Measurements from ENCODE around the gene SHROOM2.

SHROOM2 gene

GRCh38 chrX:9885150-9885549 is 98.9 kb downstream of the SHROOM2 start:
- H3K36me3 ChIP-seq (ENCODE audit: insufficient read depth, low read length), result no peaks in the 10 kb centered on the region
- no peaks in the 10 kb centered on the region for H3K4me1 ChIP-seq (ENCODE audit: insufficient read depth, low read length)
- H3K4me3 ChIP-seq (ENCODE audit: low read length), result no peak overlapping the region
- no peaks in the 10 kb centered on the region for H3K27me3 ChIP-seq (ENCODE audit: insufficient read depth, low read length)
- no peak overlapping the region for H2AFZ ChIP-seq (ENCODE audit: low read depth, low read length)
- H3K9me3 ChIP-seq (ENCODE audit: low read length), result no peaks in the 10 kb centered on the region

DNA sequence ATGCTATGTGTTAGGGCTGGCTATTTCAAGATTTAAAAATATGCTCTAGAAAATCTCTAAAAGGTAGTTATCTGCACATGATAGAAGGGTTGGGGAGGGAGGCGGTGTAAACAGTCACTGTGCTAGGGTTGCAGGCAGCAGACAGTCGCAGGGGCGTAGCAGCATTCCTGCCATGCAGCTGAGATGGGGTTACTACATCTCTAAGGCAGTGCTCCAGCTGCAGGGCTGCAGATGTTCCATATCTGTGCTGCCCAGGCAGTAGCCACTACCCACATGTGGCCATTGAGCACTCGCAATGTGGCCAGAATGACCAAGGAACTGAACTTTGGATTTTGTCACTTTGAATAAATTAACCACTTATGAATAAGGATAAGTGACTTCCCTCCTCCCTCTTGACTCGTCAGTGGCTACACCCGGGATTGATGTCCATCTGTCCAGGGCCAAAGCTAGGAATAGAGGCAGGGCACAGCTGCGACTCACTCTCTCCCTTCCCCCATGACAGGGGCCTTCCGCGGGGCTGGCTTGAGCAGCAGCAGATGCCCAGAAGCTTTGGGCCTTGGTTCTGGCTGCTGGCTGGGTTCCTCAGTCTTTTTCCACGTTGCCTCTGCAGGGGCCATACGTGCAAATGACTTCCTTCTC is 101.5 kb downstream of the SHROOM2 start:
- H2AFZ ChIP-seq (ENCODE audit: low read depth, low read length), result no peak overlapping the region
- no peaks in the 10 kb centered on the region for H3K4me1 ChIP-seq (ENCODE audit: insufficient read depth, low read length)
- no peak overlapping the region for H3K4me3 ChIP-seq (ENCODE audit: low read length)
- no peaks in the 10 kb centered on the region for H3K9me3 ChIP-seq (ENCODE audit: low read length)
- no peaks in the 10 kb centered on the region for H3K36me3 ChIP-seq (ENCODE audit: insufficient read depth, low read length)
- no peaks in the 10 kb centered on the region for H3K27me3 ChIP-seq (ENCODE audit: insufficient read depth, low read length)

GRCh38 chrX:9888953-9889470 is 102.8 kb downstream of the SHROOM2 start:
- H3K4me1 ChIP-seq (ENCODE audit: insufficient read depth, low read length), result no peaks in the 10 kb centered on the region
- no peak overlapping the region for H3K4me3 ChIP-seq (ENCODE audit: low read length)
- no peak overlapping the region for H2AFZ ChIP-seq (ENCODE audit: low read depth, low read length)
- H3K36me3 ChIP-seq (ENCODE audit: insufficient read depth, low read length), result no peaks in the 10 kb centered on the region
- H3K9me3 ChIP-seq (ENCODE audit: low read length), result no peaks in the 10 kb centered on the region
- no peaks in the 10 kb centered on the region for H3K27me3 ChIP-seq (ENCODE audit: insufficient read depth, low read length)

DNA sequence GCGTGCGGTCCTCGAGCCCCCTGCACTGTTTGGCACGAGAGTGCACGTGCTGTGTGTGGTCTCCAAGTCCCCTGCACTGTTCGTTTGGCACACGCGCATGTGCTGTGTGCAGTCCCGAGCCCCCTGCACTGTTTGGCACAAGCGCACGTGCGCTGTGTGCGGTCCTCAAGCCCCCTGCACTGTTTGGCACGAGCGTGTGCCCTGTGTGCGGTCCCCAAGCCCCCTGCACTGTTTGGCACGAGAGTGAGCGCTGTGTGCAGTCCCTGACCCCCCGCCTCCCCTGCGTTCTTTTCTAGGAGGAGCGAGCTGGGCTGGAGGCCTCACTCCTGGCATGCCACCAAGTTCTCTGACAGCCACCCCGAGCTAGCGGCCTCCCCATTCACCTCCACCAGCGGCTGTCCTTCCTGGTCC is 104.5 kb downstream of the SHROOM2 start:
- no peaks in the 10 kb centered on the region for H3K4me1 ChIP-seq (ENCODE audit: insufficient read depth, low read length)
- H2AFZ ChIP-seq (ENCODE audit: low read depth, low read length), result no peak overlapping the region
- no peaks in the 10 kb centered on the region for H3K36me3 ChIP-seq (ENCODE audit: insufficient read depth, low read length)
- no peaks in the 10 kb centered on the region for H3K27me3 ChIP-seq (ENCODE audit: insufficient read depth, low read length)
- no peaks in the 10 kb centered on the region for H3K9me3 ChIP-seq (ENCODE audit: low read length)
- H3K4me3 ChIP-seq (ENCODE audit: low read length), result no peak overlapping the region

GRCh38 chrX:9895225-9895912 is 109.1 kb downstream of the SHROOM2 start:
- Histone ChIP-seq H3K4me3 (ENCODE audit: low read length) (no peak overlapping the region), H3K4me1 (ENCODE audit: insufficient read depth, low read length) (peaks cover 18% of the 10 kb centered on the region), H3K9me3 (ENCODE audit: low read length) (no peaks in the 10 kb centered on the region), H3K36me3 (ENCODE audit: insufficient read depth, low read length) (no peaks in the 10 kb centered on the region), H2AFZ (ENCODE audit: low read depth, low read length) (no peak overlapping the region), H3K27me3 (ENCODE audit: insufficient read depth, low read length) (no peaks in the 10 kb centered on the region)

DNA sequence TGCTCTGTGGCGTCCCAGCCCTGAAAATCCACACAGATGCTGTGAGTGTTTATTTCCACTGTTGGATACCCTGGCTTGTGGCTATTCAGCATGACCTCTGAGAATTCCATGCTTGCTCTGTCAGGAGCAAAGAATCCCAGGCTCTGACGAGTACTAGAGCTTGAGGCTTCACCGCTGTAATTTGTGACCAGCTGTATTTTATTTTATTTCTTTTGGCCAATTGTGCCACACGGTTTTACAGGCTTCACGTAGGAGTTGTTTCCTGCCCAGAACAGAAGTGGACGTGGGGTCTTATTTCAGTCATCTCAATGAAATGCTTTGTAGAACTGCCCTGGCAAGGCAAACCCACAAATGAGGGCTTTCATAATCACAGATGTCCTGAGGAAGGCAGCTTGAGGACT is 111.5 kb downstream of the SHROOM2 start:
- Histone ChIP-seq H3K27me3 (ENCODE audit: insufficient read depth, low read length) (no peaks in the 10 kb centered on the region), H3K4me1 (ENCODE audit: insufficient read depth, low read length) (peaks cover 30% of the 10 kb centered on the region), H3K4me3 (ENCODE audit: low read length) (no peak overlapping the region), H3K9me3 (ENCODE audit: low read length) (no peaks in the 10 kb centered on the region), H2AFZ (ENCODE audit: low read depth, low read length) (no peak overlapping the region), H3K36me3 (ENCODE audit: insufficient read depth, low read length) (no peaks in the 10 kb centered on the region)

GRCh38 chrX:9899640-9900111 is 113.4 kb downstream of the SHROOM2 start:
- Histone ChIP-seq H3K4me3 (ENCODE audit: low read length) (peak overlapping the region; percentile 16), H2AFZ (ENCODE audit: low read depth, low read length) (no peak overlapping the region), H3K4me1 (ENCODE audit: insufficient read depth, low read length) (peaks cover 30% of the 10 kb centered on the region), H3K9me3 (ENCODE audit: low read length) (no peaks in the 10 kb centered on the region), H3K27me3 (ENCODE audit: insufficient read depth, low read length) (no peaks in the 10 kb centered on the region), H3K36me3 (ENCODE audit: insufficient read depth, low read length) (no peaks in the 10 kb centered on the region)

- Histone ChIP-seq H3K4me3 (ENCODE audit: low read length) (no peak overlapping the region), H3K4me1 (ENCODE audit: insufficient read depth, low read length) (peaks cover 30% of the 10 kb centered on the region), H3K9me3 (ENCODE audit: low read length) (no peaks in the 10 kb centered on the region), H2AFZ (ENCODE audit: low read depth, low read length) (no peak overlapping the region), H3K36me3 (ENCODE audit: insufficient read depth, low read length) (no peaks in the 10 kb centered on the region), H3K27me3 (ENCODE audit: insufficient read depth, low read length) (no peaks in the 10 kb centered on the region)
These were observed 116.4 kb downstream of the SHROOM2 start for GRCh38 chrX:9902656-9903055.

GRCh38 chrX:9903146-9903545 is 116.9 kb downstream of the SHROOM2 start:
- Histone ChIP-seq H3K4me3 (ENCODE audit: low read length) (no peak overlapping the region), H3K36me3 (ENCODE audit: insufficient read depth, low read length) (no peaks in the 10 kb centered on the region), H3K9me3 (ENCODE audit: low read length) (no peaks in the 10 kb centered on the region), H3K4me1 (ENCODE audit: insufficient read depth, low read length) (peaks cover 27% of the 10 kb centered on the region), H2AFZ (ENCODE audit: low read depth, low read length) (no peak overlapping the region), H3K27me3 (ENCODE audit: insufficient read depth, low read length) (no peaks in the 10 kb centered on the region)

DNA sequence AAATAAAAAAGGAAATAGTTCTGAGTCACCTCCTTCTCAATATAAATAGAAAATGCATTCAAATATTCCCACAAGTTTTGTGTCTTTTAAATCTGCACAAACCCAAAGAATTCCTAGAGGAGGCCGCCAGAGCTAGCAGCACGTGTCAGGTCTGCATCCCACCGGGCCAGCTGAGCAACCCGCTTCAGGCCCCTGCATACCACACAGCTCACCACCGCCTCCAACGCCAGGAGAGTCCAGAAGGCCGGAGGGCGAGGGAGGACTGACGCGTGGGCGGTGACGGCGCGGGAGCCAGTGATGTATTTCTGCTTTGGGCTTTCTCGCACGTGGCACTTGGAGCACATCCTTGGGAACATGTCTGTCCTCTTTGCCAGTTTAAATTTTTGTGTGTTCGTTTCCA is 119.1 kb downstream of the SHROOM2 start:
- no peak overlapping the region for H2AFZ ChIP-seq (ENCODE audit: low read depth, low read length)

DNA sequence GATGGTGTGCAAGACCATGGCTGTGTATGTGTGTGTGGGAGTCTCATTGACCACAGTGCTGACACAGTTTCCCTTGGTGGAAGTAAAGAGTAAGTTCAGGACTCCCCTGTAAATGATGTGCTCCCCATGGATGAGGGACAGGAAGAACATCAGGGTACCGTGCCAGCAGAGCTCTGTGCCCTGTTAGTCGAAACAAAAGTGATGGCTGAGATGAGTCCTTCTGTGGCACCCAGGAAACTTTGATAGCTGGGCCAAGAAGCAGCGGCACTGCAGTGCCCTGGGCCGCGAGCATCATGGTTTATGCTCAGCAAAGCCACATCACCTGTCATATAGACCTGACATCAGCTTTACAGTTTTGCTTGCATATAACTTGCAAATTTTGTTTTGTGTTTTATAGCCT is 119.5 kb downstream of the SHROOM2 start:
- no peaks in the 10 kb centered on the region for H3K9me3 ChIP-seq (ENCODE audit: low read length)
- peaks cover 8% of the 10 kb centered on the region for H3K4me1 ChIP-seq (ENCODE audit: insufficient read depth, low read length)
- H3K4me3 ChIP-seq (ENCODE audit: low read length), result no peak overlapping the region
- H3K36me3 ChIP-seq (ENCODE audit: insufficient read depth, low read length), result no peaks in the 10 kb centered on the region
- H2AFZ ChIP-seq (ENCODE audit: low read depth, low read length), result no peak overlapping the region
- H3K27me3 ChIP-seq (ENCODE audit: insufficient read depth, low read length), result no peaks in the 10 kb centered on the region

More for the DNA sequence above, 119.1 kb downstream of the SHROOM2 start:
- Histone ChIP-seq H3K4me1 (ENCODE audit: insufficient read depth, low read length) (peaks cover 13% of the 10 kb centered on the region), H3K36me3 (ENCODE audit: insufficient read depth, low read length) (no peaks in the 10 kb centered on the region), H3K27me3 (ENCODE audit: insufficient read depth, low read length) (no peaks in the 10 kb centered on the region), H3K9me3 (ENCODE audit: low read length) (no peaks in the 10 kb centered on the region), H3K4me3 (ENCODE audit: low read length) (no peak overlapping the region)

DNA sequence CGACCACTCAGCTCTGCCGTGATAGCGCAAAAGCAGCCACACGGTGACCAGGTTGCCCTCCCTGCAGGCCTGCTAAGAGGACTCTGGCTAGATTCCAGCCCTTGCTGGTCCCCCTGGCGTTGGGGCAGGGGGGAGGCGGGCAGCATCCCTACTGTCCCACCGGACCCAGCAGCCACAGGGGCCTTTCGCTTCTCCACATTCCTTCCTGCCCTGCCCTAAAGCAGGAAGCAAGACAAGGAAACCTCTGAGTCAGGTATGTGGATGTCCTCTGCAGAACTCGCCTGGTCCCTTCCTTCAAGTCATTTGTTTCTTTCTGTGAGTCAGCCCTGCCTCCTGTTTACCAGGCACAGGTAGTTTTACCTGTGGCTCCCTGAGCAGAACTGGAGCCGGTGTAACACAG is 120.7 kb downstream of the SHROOM2 start:
- peaks cover 9% of the 10 kb centered on the region for H3K4me1 ChIP-seq (ENCODE audit: insufficient read depth, low read length)
- no peak overlapping the region for H2AFZ ChIP-seq (ENCODE audit: low read depth, low read length)
- no peak overlapping the region for H3K4me3 ChIP-seq (ENCODE audit: low read length)
- no peaks in the 10 kb centered on the region for H3K9me3 ChIP-seq (ENCODE audit: low read length)
- H3K36me3 ChIP-seq (ENCODE audit: insufficient read depth, low read length), result no peaks in the 10 kb centered on the region
- no peaks in the 10 kb centered on the region for H3K27me3 ChIP-seq (ENCODE audit: insufficient read depth, low read length)

DNA sequence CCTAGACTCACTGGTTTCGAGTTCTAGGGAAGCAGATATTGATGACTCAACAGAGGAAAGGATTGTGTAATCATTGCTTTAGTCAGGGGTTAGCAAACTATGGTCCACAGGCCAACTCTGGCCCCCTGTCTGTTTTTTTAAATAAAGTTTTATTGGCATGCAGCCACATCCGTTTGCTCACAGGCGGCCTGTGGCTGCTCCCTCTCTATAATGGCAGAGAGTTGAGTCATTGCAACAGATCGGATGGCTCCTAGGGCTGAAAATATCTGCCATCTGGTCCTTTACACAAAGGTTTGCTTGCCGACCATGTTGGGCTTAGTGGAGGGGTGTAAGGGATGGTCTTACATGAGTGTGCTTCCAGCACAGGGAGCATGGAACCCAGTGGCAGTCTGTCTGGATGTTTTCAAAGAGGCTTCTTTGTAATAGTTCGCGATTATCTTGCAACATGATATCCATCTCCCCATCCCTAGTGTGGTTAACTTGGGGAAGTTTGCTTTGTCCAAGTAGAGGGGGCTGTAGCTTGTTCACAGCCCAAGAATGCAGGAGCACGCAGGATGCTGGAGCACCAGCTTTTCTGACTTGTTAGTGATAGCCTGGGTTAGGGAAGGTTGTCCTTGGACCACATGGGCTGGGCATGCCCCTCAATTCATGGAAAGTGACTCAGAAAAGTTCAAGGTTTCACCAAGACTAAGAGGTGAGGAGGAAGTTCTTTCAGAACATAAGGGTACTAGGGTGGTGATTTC is 121.6 kb downstream of the SHROOM2 start:
- Histone ChIP-seq H3K36me3 (ENCODE audit: insufficient read depth, low read length) (no peaks in the 10 kb centered on the region), H3K4me3 (ENCODE audit: low read length) (no peak overlapping the region), H3K27me3 (ENCODE audit: insufficient read depth, low read length) (no peaks in the 10 kb centered on the region), H3K9me3 (ENCODE audit: low read length) (no peaks in the 10 kb centered on the region), H2AFZ (ENCODE audit: low read depth, low read length) (no peak overlapping the region), H3K4me1 (ENCODE audit: insufficient read depth, low read length) (peaks cover 9% of the 10 kb centered on the region)
